Spinal cord (tissue), 10 donors: ENCODE results near the gene GLCE. TPM values are rescaled to one million over a fixed set of nuclear protein-coding genes. Genes with fewer than 3 reads are reported as not detected.
A peak's percentile ranks its signal among the peaks of the same experiment; 100 is the strongest.

Source experiments
- DNase-seq, 6 donors: peaks; one replicate each; pipeline versions ENCODE4 v3.0.0 to v3.0.0-alpha.2; 2013 to 2015; ENCODE audit warnings: low spot score in 6 of 6, low read depth in 4 of 6
- H3K27ac ChIP-seq: one replicate; pipeline ENCODE4 v1.5.1; 2013; ENCODE audit warnings: low read depth, low read length, control low read depth
- H3K27me3 ChIP-seq: one replicate; pipeline ENCODE4 v1.6.1; 2013; ENCODE audit warnings: low read length; ENCODE audit not compliant: control insufficient read depth, insufficient read depth
- H3K36me3 ChIP-seq: one replicate; pipeline ENCODE4 v1.6.1; 2013; ENCODE audit warnings: low read length; ENCODE audit not compliant: control insufficient read depth, insufficient read depth
- H3K4me1 ChIP-seq: one replicate; pipeline ENCODE4 v1.6.1; 2013; ENCODE audit warnings: low read length; ENCODE audit not compliant: control insufficient read depth, insufficient read depth
- H3K4me3 ChIP-seq: one replicate; pipeline ENCODE4 v1.5.1; 2013; ENCODE audit warnings: low read depth, low read length, control low read depth
- H3K9me3 ChIP-seq: one replicate; pipeline ENCODE4 v1.6.1; 2013; ENCODE audit warnings: low read length; ENCODE audit not compliant: control insufficient read depth, insufficient read depth
- WGBS: methylation state at CpG from one replicate; pipeline ENCODE4 v1.1.5; 2013; ENCODE audit warnings: missing lambda C conversion rate; ENCODE audit not compliant: insufficient coverage; 5-methylcytosine and 5-hydroxymethylcytosine counted together
- polyA plus RNA-seq, 2 donors: library from polyadenylated mRNA; unstranded; fragments of 120-200 nt; gene quantifications; one replicate each; pipeline ENCODE4 v1.2.1, GENCODE V29; 2013; ENCODE audit not compliant: insufficient read length in 2 of 2
- total RNA-seq, 2 donors: library from RNA; depleted of rRNA in 1 of 2; stranded (reverse); fragments of 120-200 nt in 1 of 2; fragments of >200 nt in 1 of 2; gene quantifications; one replicate each; pipeline versions ENCODE4 v1.2.3 to v1.2.4, GENCODE V29; 2013 to 2014
- donor health status: healthy.

Gene GLCE
- total and polyA plus RNA-seq, 4 donors = 24.0 to 71.0 (median 42.6) TPM

GRCh38 chr15:69154684-69155083 lies 5.8 kb upstream of the GLCE start:
- no peak for DNase-seq
- Histone ChIP-seq H3K36me3 (no peaks in the 10 kb centered on the region), H3K27ac (no peak overlapping the region), H3K9me3 (no peaks in the 10 kb centered on the region), H3K27me3 (no peaks in the 10 kb centered on the region), H3K4me3 (no peak overlapping the region), H3K4me1 (no peaks in the 10 kb centered on the region)
- no CpG with 5 or more reads among the region's 4 CpGs for WGBS

GRCh38 chr15:69156736-69157381 lies 3.6 kb upstream of the GLCE start:
- Histone ChIP-seq H3K27ac (no peak overlapping the region), H3K4me1 (peaks cover 7% of the 10 kb centered on the region), H3K36me3 (no peaks in the 10 kb centered on the region), H3K4me3 (no peak overlapping the region), H3K9me3 (no peaks in the 10 kb centered on the region), H3K27me3 (no peaks in the 10 kb centered on the region)
- DNase-seq = peak in 2 of 6 donors; percentile 83 to 93
- 46% methylated on average over 5 of the region's 6 CpGs for WGBS

GRCh38 chr15:69158201-69158842 lies 2.1 kb upstream of the GLCE start:
- WGBS = 82% methylated on average over 6 of the region's 6 CpGs
- no peaks in the 10 kb centered on the region for H3K36me3 ChIP-seq
- no peak overlapping the region for H3K4me3 ChIP-seq
- no peaks in the 10 kb centered on the region for H3K9me3 ChIP-seq
- H3K27me3 ChIP-seq = no peaks in the 10 kb centered on the region
- peak in 1 of 6 donors; percentile 14 for DNase-seq
- no peak overlapping the region for H3K27ac ChIP-seq
- H3K4me1 ChIP-seq = peaks cover 11% of the 10 kb centered on the region

GRCh38 chr15:69158843-69159240 lies 1.6 kb upstream of the GLCE start:
- Histone ChIP-seq H3K36me3 (no peaks in the 10 kb centered on the region), H3K4me3 (no peak overlapping the region), H3K27me3 (no peaks in the 10 kb centered on the region), H3K9me3 (no peaks in the 10 kb centered on the region), H3K4me1 (peaks cover 11% of the 10 kb centered on the region), H3K27ac (no peak overlapping the region)
- DNase-seq = no peak
- WGBS = 100% methylated on average over 1 of the region's 6 CpGs

- Histone ChIP-seq H3K9me3 (no peaks in the 10 kb centered on the region), H3K4me3 (peak overlapping the region; percentile 81), H3K4me1 (peaks cover 11% of the 10 kb centered on the region), H3K27me3 (no peaks in the 10 kb centered on the region), H3K36me3 (no peaks in the 10 kb centered on the region), H3K27ac (peak overlapping the region; percentile 62)
- DNase-seq = no peak
- WGBS = 5% methylated on average over 7 of the region's 7 CpGs
Observed at GRCh38 chr15:69159805-69160140, 662 bp upstream of the GLCE start.

GRCh38 chr15:69161079-69161877 lies 843 bp downstream of the GLCE start:
- DNase-seq = peak in 4 of 6 donors; percentile 26 to 86 (median 62)
- peak overlapping the region; percentile 54 for H3K27ac ChIP-seq
- no peaks in the 10 kb centered on the region for H3K27me3 ChIP-seq
- H3K4me1 ChIP-seq = peaks cover 11% of the 10 kb centered on the region
- no peaks in the 10 kb centered on the region for H3K9me3 ChIP-seq
- H3K36me3 ChIP-seq = no peaks in the 10 kb centered on the region
- WGBS = 0% methylated on average over 50 of the region's 51 CpGs
- peak overlapping the region; percentile 81 for H3K4me3 ChIP-seq

GRCh38 chr15:69161878-69162213 lies 1.4 kb downstream of the GLCE start:
- Histone ChIP-seq H3K9me3 (no peaks in the 10 kb centered on the region), H3K4me1 (peaks cover 11% of the 10 kb centered on the region), H3K27me3 (no peaks in the 10 kb centered on the region), H3K27ac (peak overlapping the region; percentile 54), H3K4me3 (peak overlapping the region; percentile 81), H3K36me3 (no peaks in the 10 kb centered on the region)
- WGBS = 11% methylated on average over 5 of the region's 5 CpGs
- DNase-seq = peak in 1 of 6 donors; percentile 9

GRCh38 chr15:69163141-69163669 lies 2.8 kb downstream of the GLCE start:
- Histone ChIP-seq H3K27ac (no peak overlapping the region), H3K4me3 (no peak overlapping the region)
- WGBS = no CpG with 5 or more reads among the region's 3 CpGs

GRCh38 chr15:69164807-69165636 lies 4.6 kb downstream of the GLCE start:
- H3K27ac ChIP-seq = no peak overlapping the region
- peaks cover 8% of the 10 kb centered on the region for H3K4me1 ChIP-seq
- no peaks in the 10 kb centered on the region for H3K36me3 ChIP-seq
- 53% methylated on average over 2 of the region's 3 CpGs for WGBS
- H3K4me3 ChIP-seq = no peak overlapping the region
- no peaks in the 10 kb centered on the region for H3K27me3 ChIP-seq
- H3K9me3 ChIP-seq = no peaks in the 10 kb centered on the region
- DNase-seq = no peak

More at GRCh38 chr15:69163141-69163669, 2.8 kb downstream of the GLCE start:
- Histone ChIP-seq H3K36me3 (no peaks in the 10 kb centered on the region), H3K27me3 (no peaks in the 10 kb centered on the region), H3K4me1 (peaks cover 11% of the 10 kb centered on the region), H3K9me3 (no peaks in the 10 kb centered on the region)
- DNase-seq = no peak
